ENCODE results near the gene ARID1B. TPM values are rescaled to one million over a fixed set of nuclear protein-coding genes. Genes with fewer than 3 reads are reported as not detected.

ARID1B gene
- total and polyA plus RNA-seq, 2 of the 13 experiments (the other 11 are each of a cell fraction or from before 2014, with no cell fraction given), result 20.1 to 32.6 TPM

GRCh38 chr6:156864557-156864956 lies 87.4 kb downstream of the ARID1B start:
- CTCF ChIA-PET (ENCODE audit: low intra/inter-chr PET ratio, low total read pairs), result no interaction called here
- Histone ChIP-seq H3K9ac (ENCODE audit: insufficient read depth, low read depth, low read length) (no peak overlapping the region), H4K20me1 (ENCODE audit: insufficient read depth, low read length) (peaks cover 13% of the 10 kb centered on the region; the same call in 1 of the 2 replicates), H3K27ac (ENCODE audit: extremely low read length, insufficient read depth, low read length) (no peak overlapping the region), H3K4me2 (ENCODE audit: low read depth, low read length) (no peak overlapping the region), H3K9me3 (ENCODE audit: low read length) (no peaks in the 10 kb centered on the region), H3K79me2 (ENCODE audit: insufficient read depth, low read length) (peaks cover 92% of the 10 kb centered on the region), H2AFZ (ENCODE audit: low read length) (no peak overlapping the region), H3K27me3 (ENCODE audit: control insufficient read depth in 1 of 2, insufficient read depth in 2 of 2, low read length in 2 of 2) (no peaks in the 10 kb centered on the region), H3K36me3 (replicated peaks in 1 of 2; ENCODE audit: control insufficient read depth in 1 of 2, insufficient read depth in 2 of 2, low read length in 2 of 2) (no peaks in the 10 kb centered on the region), H3K4me1 (ENCODE audit: insufficient read depth, low read length) (no peaks in the 10 kb centered on the region), H3K4me3 (replicated peaks in 1 of 3; ENCODE audit: insufficient read depth in 1 of 3, low read depth in 2 of 3, low read length in 3 of 3) (no peak overlapping the region)
- DNase-seq (ENCODE audit: low spot score) (no peak), FAIRE-seq (no peak), ATAC-seq (no peak; the same call in 2 of the 3 replicates)
- in situ Hi-C loops (cut with HindIII; ENCODE audit: extremely low pct_ligation_motif_present, low pct_unique_long_range_greater_than_20kb) (no loop called here), intact Hi-C loops (cut with micrococcal nuclease; ENCODE audit: unreplicated experiment) (no loop called here)
- WGBS (ENCODE audit: low lambda C conversion rate), result 92% methylated on average over 6 of the region's 6 CpGs
- POLR2A ChIA-PET, result no interaction called here
- BruUV-seq (replicated peaks), result no TSS peak
- TF ChIP-seq CREB1 (IDR thresholded peaks at IDR 0.05), result no peak
- TF ChIP-seq CREB1 (CRISPR knock-in tag; IDR thresholded peaks at IDR 0.05), result no peak
- no peak for TF ChIP-seq ZNF773 (CRISPR knock-in tag; IDR thresholded peaks at IDR 0.05; ENCODE audit: borderline replicate concordance)

GRCh38 chr6:156865019-156865629 lies 87.9 kb downstream of the ARID1B start:
- Histone ChIP-seq H4K20me1 (ENCODE audit: insufficient read depth, low read length) (peaks cover 13% of the 10 kb centered on the region; the same call in 1 of the 2 replicates), H3K9ac (ENCODE audit: insufficient read depth, low read depth, low read length) (no peak overlapping the region), H3K27ac (ENCODE audit: extremely low read length, insufficient read depth, low read length) (no peak overlapping the region), H3K4me2 (ENCODE audit: low read depth, low read length) (no peak overlapping the region), H3K9me3 (ENCODE audit: low read length) (no peaks in the 10 kb centered on the region), H2AFZ (ENCODE audit: low read length) (no peak overlapping the region), H3K4me3 (replicated peaks in 1 of 3; ENCODE audit: insufficient read depth in 1 of 3, low read depth in 2 of 3, low read length in 3 of 3) (no peak overlapping the region), H3K27me3 (ENCODE audit: control insufficient read depth in 1 of 2, insufficient read depth in 2 of 2, low read length in 2 of 2) (no peaks in the 10 kb centered on the region), H3K4me1 (ENCODE audit: insufficient read depth, low read length) (no peaks in the 10 kb centered on the region), H3K79me2 (ENCODE audit: insufficient read depth, low read length) (peaks cover 92% of the 10 kb centered on the region), H3K36me3 (replicated peaks in 1 of 2; ENCODE audit: control insufficient read depth in 1 of 2, insufficient read depth in 2 of 2, low read length in 2 of 2) (peaks cover 2 to 3% of the 10 kb centered on the region in 2 experiments; a peak in 3 of 5 replicates)
- no peak for ATAC-seq
- ChIA-PET POLR2A (no interaction called here), CTCF (ENCODE audit: low intra/inter-chr PET ratio, low total read pairs) (no interaction called here)
- in situ Hi-C loops (cut with HindIII; ENCODE audit: extremely low pct_ligation_motif_present, low pct_unique_long_range_greater_than_20kb), result no loop called here
- 99% methylated on average over 1 of the region's 1 CpG for WGBS (ENCODE audit: low lambda C conversion rate)
- FAIRE-seq, result no peak
- no peak for TF ChIP-seq MTF2 (CRISPR knock-in tag; IDR thresholded peaks at IDR 0.05; ENCODE audit: borderline replicate concordance)
- TF ChIP-seq ZNF879 (CRISPR knock-in tag; IDR thresholded peaks at IDR 0.05), result no peak
- no peak for TF ChIP-seq RCOR2 (CRISPR knock-in tag; IDR thresholded peaks at IDR 0.05)
- no peak for TF ChIP-seq TAF1 (CRISPR knock-in tag; IDR thresholded peaks at IDR 0.05)
- TF ChIP-seq ERF (CRISPR knock-in tag; IDR thresholded peaks at IDR 0.05), result no peak
- TF ChIP-seq KLF13 (CRISPR knock-in tag; IDR thresholded peaks at IDR 0.05), result no peak
- no peak for TF ChIP-seq ZNF225 (CRISPR knock-in tag; IDR thresholded peaks at IDR 0.05)
- TF ChIP-seq, protein P1, sequence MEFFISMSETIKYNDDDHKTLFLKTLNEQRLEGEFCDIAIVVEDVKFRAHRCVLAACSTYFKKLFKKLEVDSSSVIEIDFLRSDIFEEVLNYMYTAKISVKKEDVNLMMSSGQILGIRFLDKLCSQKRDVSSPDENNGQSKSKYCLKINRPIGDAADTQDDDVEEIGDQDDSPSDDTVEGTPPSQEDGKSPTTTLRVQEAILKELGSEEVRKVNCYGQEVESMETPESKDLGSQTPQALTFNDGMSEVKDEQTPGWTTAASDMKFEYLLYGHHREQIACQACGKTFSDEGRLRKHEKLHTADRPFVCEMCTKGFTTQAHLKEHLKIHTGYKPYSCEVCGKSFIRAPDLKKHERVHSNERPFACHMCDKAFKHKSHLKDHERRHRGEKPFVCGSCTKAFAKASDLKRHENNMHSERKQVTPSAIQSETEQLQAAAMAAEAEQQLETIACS (CRISPR knock-in tag; IDR thresholded peaks at IDR 0.05), result no peak
- no peak for TF ChIP-seq RAD21 (CRISPR knock-in tag; IDR thresholded peaks at IDR 0.05)
- no peak for TF ChIP-seq ZNF558 (CRISPR knock-in tag; IDR thresholded peaks at IDR 0.05; ENCODE audit: borderline replicate concordance)
- TF ChIP-seq POGZ (CRISPR knock-in tag; IDR thresholded peaks at IDR 0.05), result no peak
- no peak for TF ChIP-seq GATAD1 (CRISPR knock-in tag; IDR thresholded peaks at IDR 0.05)
- TF ChIP-seq, protein P2, sequence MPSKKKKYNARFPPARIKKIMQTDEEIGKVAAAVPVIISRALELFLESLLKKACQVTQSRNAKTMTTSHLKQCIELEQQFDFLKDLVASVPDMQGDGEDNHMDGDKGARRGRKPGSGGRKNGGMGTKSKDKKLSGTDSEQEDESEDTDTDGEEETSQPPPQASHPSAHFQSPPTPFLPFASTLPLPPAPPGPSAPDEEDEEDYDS (CRISPR knock-in tag; IDR thresholded peaks at IDR 0.05), result no peak
- TF ChIP-seq ZNF674 (CRISPR knock-in tag; IDR thresholded peaks at IDR 0.05; ENCODE audit: low read depth), result no peak
- no peak for TF ChIP-seq SRF (IDR thresholded peaks at IDR 0.05; ENCODE audit: low read depth, low read length)
- no peak for TF ChIP-seq ZNF232 (CRISPR knock-in tag; IDR thresholded peaks at IDR 0.05; ENCODE audit: borderline replicate concordance)
- intact Hi-C loops (cut with micrococcal nuclease; ENCODE audit: unreplicated experiment), result no loop called here
- no peak for DNase-seq (ENCODE audit: low spot score)
- BruUV-seq (replicated peaks), result no TSS peak
